DND-41 (cell line): ENCODE results near the gene AKAP13.

Experiments
- CTCF ChIP-seq: IDR thresholded peaks from 2 replicates; pipeline ENCODE4 v1.5.1; 2012; ENCODE audit warnings: borderline replicate concordance, low read length, moderate library complexity, mild to moderate bottlenecking; ENCODE audit not compliant: poor library complexity, severe bottlenecking; ENCODE audit errors: extremely low read depth
- EZH2 ChIP-seq: IDR thresholded peaks from 3 replicates; pipeline ENCODE4 v1.6.1; 2012; ENCODE audit warnings: borderline replicate concordance, low read depth, mild to moderate bottlenecking, moderate library complexity, low read length, inconsistent platforms; ENCODE audit not compliant: severe bottlenecking

- TF ChIP-seq EZH2 (no peak), CTCF (no peak)
Observed at GRCh38 chr15:85711580-85712192, 331.3 kb downstream of the AKAP13 start.
